ENCODE data around the gene ABHD17A. TPM values are rescaled to one million over a fixed set of nuclear protein-coding genes. Genes with fewer than 3 reads are reported as not detected.

ABHD17A gene
- total RNA-seq, 1 donor from 2014 or later = 34.2 TPM

- no peak for DNase-seq (ENCODE audit: low read depth)
Measured at GRCh38 chr19:1839658-1840540, 45.4 kb downstream of the ABHD17A start.

- DNase-seq (ENCODE audit: low read depth) = no peak
Measured at GRCh38 chr19:1837625-1838105, 47.6 kb downstream of the ABHD17A start.

GRCh38 chr19:1837222-1837565 lies 48.1 kb downstream of the ABHD17A start:
- DNase-seq (ENCODE audit: low read depth) = no peak

- DNase-seq (ENCODE audit: low read depth) = no peak
Measured at GRCh38 chr19:1836458-1837221, 48.7 kb downstream of the ABHD17A start.

- peak; percentile 6 for DNase-seq (ENCODE audit: low read depth)
Measured at GRCh38 chr19:1833540-1833939, 51.8 kb downstream of the ABHD17A start.

GRCh38 chr19:1832046-1832663 lies 53.1 kb downstream of the ABHD17A start:
- no peak for DNase-seq (ENCODE audit: low read depth)

GRCh38 chr19:1830978-1831377 lies 54.3 kb downstream of the ABHD17A start:
- DNase-seq (ENCODE audit: low read depth) = no peak

- no peak for DNase-seq (ENCODE audit: low read depth)
Measured at GRCh38 chr19:1830568-1830967, 54.7 kb downstream of the ABHD17A start.

GRCh38 chr19:1829958-1830357 lies 55.3 kb downstream of the ABHD17A start:
- DNase-seq (ENCODE audit: low read depth) = no peak

GRCh38 chr19:1828279-1829238 lies 56.7 kb downstream of the ABHD17A start:
- DNase-seq (ENCODE audit: low read depth) = no peak

- DNase-seq (ENCODE audit: low read depth) = no peak
Measured at GRCh38 chr19:1827566-1828278, 57.6 kb downstream of the ABHD17A start.

Other genes with a start within 250 kb of the ABHD17A start
- gene TCF3, start 232.9 kb downstream of the ABHD17A start, total RNA-seq = 39.2 and 102 TPM in 2 replicates
- gene ONECUT3, start 132.0 kb downstream of the ABHD17A start, total RNA-seq = not detected in 2 replicates
- 2.4 and 4.2 TPM in 2 replicates for gene ATP8B3, start 73.2 kb downstream of the ABHD17A start, total RNA-seq
- gene REXO1, start 37.0 kb downstream of the ABHD17A start, total RNA-seq = 3.6 and 14.0 TPM in 2 replicates
- gene KLF16, start 21.9 kb downstream of the ABHD17A start, total RNA-seq = 7.2 and 8.3 TPM in 2 replicates
- 2.6 and 6.5 TPM in 2 replicates for gene ADAT3, start 19.9 kb upstream of the ABHD17A start, total RNA-seq
- 45.5 and 135 TPM in 2 replicates for gene SCAMP4, start 19.9 kb upstream of the ABHD17A start, total RNA-seq
- 65.1 and 78.4 TPM in 2 replicates for gene CSNK1G2, start 55.7 kb upstream of the ABHD17A start, total RNA-seq
- gene BTBD2, start 130.2 kb upstream of the ABHD17A start, total RNA-seq = 31.4 and 144 TPM in 2 replicates
- 78.8 and 193 TPM in 2 replicates for gene MKNK2, start 165.7 kb upstream of the ABHD17A start, total RNA-seq
- gene MOB3A, start 210.8 kb upstream of the ABHD17A start, total RNA-seq = 16.0 and 46.7 TPM in 2 replicates
- gene IZUMO4, start 211.4 kb upstream of the ABHD17A start, total RNA-seq = 0.89 and 3.5 TPM in 2 replicates

Data from renal cortical epithelial cell (primary cell).